Vagina (tissue), 2 donors: ENCODE measurements around the gene GMEB1. TPM values are rescaled to one million over a fixed set of nuclear protein-coding genes. Genes with fewer than 3 reads are reported as not detected.
"Not testable (repeated sequence)": the region's sequence is repeated elsewhere in the genome, so short reads cannot be mapped to it uniquely, and the experiment has no call there.

Experiments
- DNase-seq, 2 donors: peaks; one replicate each; pipeline ENCODE4 v3.0.0-alpha.2; 2017; ENCODE audit errors: extremely low spot score in 2 of 2
- H3K27ac ChIP-seq: fragments of 200-600 bp; sonication (generic); one replicate; pipeline ENCODE4 v1.5.1; 2019
- H3K27me3 ChIP-seq: fragments of 200-600 bp; sonication (generic); one replicate; pipeline ENCODE4 v1.5.1; 2019
- H3K36me3 ChIP-seq, 2 donors: fragments of 200-600 bp; sonication (generic); one replicate each; pipeline ENCODE4 v1.5.1; 2017 to 2019
- H3K4me1 ChIP-seq: fragments of 200-600 bp; sonication (generic); one replicate; pipeline ENCODE4 v1.5.1; 2019
- H3K4me3 ChIP-seq, 2 donors: fragments of 200-600 bp; sonication (generic); 1 replicate in 1 of 2; 2 replicates in 1 of 2; pipeline ENCODE4 v1.5.1; 2016 to 2019
- H3K9me3 ChIP-seq: fragments of 200-600 bp; sonication (generic); one replicate; pipeline ENCODE4 v1.5.1; 2019
- CTCF ChIP-seq, 3 experiments: fragments of 450-650 bp in 2 of 3; fragments of 200-600 bp in 1 of 3; sonication (generic) in 1 of 3; IDR thresholded peaks; one replicate each; pipeline ENCODE4 v1.5.1; 2017 to 2019; ENCODE audit warnings: antibody characterized with exemption in 3 of 3, mild to moderate bottlenecking in 2 of 3, moderate library complexity in 2 of 3
- POLR2A ChIP-seq, 2 donors: fragments of 450-650 bp; IDR thresholded peaks; one replicate each; pipeline ENCODE4 v1.6.1; 2017; ENCODE audit warnings: antibody characterized with exemption in 2 of 2, mild to moderate bottlenecking in 2 of 2, moderate library complexity in 2 of 2
- POLR2AphosphoS5 ChIP-seq, 2 donors: sonication (generic); formaldehyde crosslinking; IDR thresholded peaks; one replicate each; pipeline ENCODE4 v1.9.0; 2017; ENCODE audit warnings: antibody characterized with exemption in 2 of 2, mild to moderate bottlenecking in 2 of 2, low read depth in 1 of 2; ENCODE audit not compliant: insufficient read depth in 1 of 2
- intact Hi-C: fragments of 100-400 bp; cut with DNase I; formaldehyde crosslinking; loops from one replicate; pipeline ENCODE4 v1.15.1; 2023
- total RNA-seq: library from RNA; depleted of rRNA; stranded (reverse); fragments of >200 nt; gene quantifications from one replicate; pipeline ENCODE4 v1.2.3, GENCODE V29; 2016

The GMEB1 gene
- total RNA-seq, 1 donor from 2014 or later: 11.0 TPM

GRCh38 chr1:28680151-28680550 is 11.6 kb downstream of the GMEB1 start:
- TF ChIP-seq POLR2A (IDR thresholded peaks at IDR 0.05) (no peak), POLR2AphosphoS5 (IDR thresholded peaks at IDR 0.05; ENCODE audit: insufficient read depth in 1 of 2, low read depth in 1 of 2) (no peak), CTCF (IDR thresholded peaks at IDR 0.05) (no peak)
- no peaks in the 10 kb centered on the region for H3K4me1 ChIP-seq
- no peak for DNase-seq
- intact Hi-C loops: no loop called here
- H3K4me3 ChIP-seq: no peak overlapping the region
- no peaks in the 10 kb centered on the region for H3K27me3 ChIP-seq
- no peak overlapping the region for H3K27ac ChIP-seq
- no peaks in the 10 kb centered on the region for H3K9me3 ChIP-seq
- H3K36me3 ChIP-seq: no peaks in the 10 kb centered on the region

GRCh38 chr1:28682840-28683239 is 14.3 kb downstream of the GMEB1 start:
- intact Hi-C loops: no loop called here

GRCh38 chr1:28684937-28685336 is 16.4 kb downstream of the GMEB1 start:
- H3K27me3 ChIP-seq: no peaks in the 10 kb centered on the region
- no peak overlapping the region for H3K27ac ChIP-seq
- no peaks in the 10 kb centered on the region for H3K9me3 ChIP-seq
- peaks cover 0 to 7% of the 10 kb centered on the region in 2 donors for H3K36me3 ChIP-seq
- TF ChIP-seq POLR2A (IDR thresholded peaks at IDR 0.05) (no peak), POLR2AphosphoS5 (IDR thresholded peaks at IDR 0.05; ENCODE audit: insufficient read depth in 1 of 2, low read depth in 1 of 2) (no peak), CTCF (IDR thresholded peaks at IDR 0.05) (no peak)
- intact Hi-C loops: no loop called here
- H3K4me3 ChIP-seq: no peak overlapping the region
- no peak for DNase-seq
- H3K4me1 ChIP-seq: no peaks in the 10 kb centered on the region

More at GRCh38 chr1:28682840-28683239, 14.3 kb downstream of the GMEB1 start:
- Histone ChIP-seq H3K4me1 (no peaks in the 10 kb centered on the region), H3K27ac (no peak overlapping the region), H3K4me3 (no peak overlapping the region), H3K9me3 (no peaks in the 10 kb centered on the region), H3K27me3 (no peaks in the 10 kb centered on the region), H3K36me3 (peaks cover 0 to 7% of the 10 kb centered on the region in 2 donors)
- TF ChIP-seq POLR2AphosphoS5 (IDR thresholded peaks at IDR 0.05; ENCODE audit: insufficient read depth in 1 of 2, low read depth in 1 of 2) (no peak), POLR2A (IDR thresholded peaks at IDR 0.05) (no peak), CTCF (IDR thresholded peaks at IDR 0.05) (no peak)
- no peak for DNase-seq

GRCh38 chr1:28691627-28692026 is 23.0 kb downstream of the GMEB1 start:
- H3K27ac ChIP-seq, DNase-seq: not testable (repeated sequence)

GRCh38 chr1:28703629-28704028 is 35.0 kb downstream of the GMEB1 start:
- H3K27me3 ChIP-seq: no peaks in the 10 kb centered on the region
- H3K36me3 ChIP-seq: peaks cover 0 to 58% of the 10 kb centered on the region in 2 donors
- DNase-seq: no peak

More at GRCh38 chr1:28691627-28692026, 23.0 kb downstream of the GMEB1 start:
- peaks cover 0 to 31% of the 10 kb centered on the region in 2 donors for H3K36me3 ChIP-seq
- H3K4me3 ChIP-seq, H3K27me3 ChIP-seq, H3K9me3 ChIP-seq, H3K4me1 ChIP-seq, intact Hi-C loops: not testable (repeated sequence)

GRCh38 chr1:28716336-28716735 is 47.8 kb downstream of the GMEB1 start:
- Histone ChIP-seq H3K9me3 (no peaks in the 10 kb centered on the region), H3K4me1 (peaks cover 9% of the 10 kb centered on the region), H3K4me3 (no peak overlapping the region), H3K27ac (no peak overlapping the region), H3K36me3 (peaks cover 0 to 29% of the 10 kb centered on the region in 2 donors), H3K27me3 (no peaks in the 10 kb centered on the region)
- intact Hi-C loops: no loop called here
- DNase-seq: no peak
- TF ChIP-seq POLR2A (IDR thresholded peaks at IDR 0.05): no peak
- TF ChIP-seq POLR2AphosphoS5 (IDR thresholded peaks at IDR 0.05; ENCODE audit: insufficient read depth in 1 of 2, low read depth in 1 of 2): no peak
- no peak for TF ChIP-seq CTCF (IDR thresholded peaks at IDR 0.05)

More at GRCh38 chr1:28703629-28704028, 35.0 kb downstream of the GMEB1 start:
- Histone ChIP-seq H3K4me1 (no peaks in the 10 kb centered on the region), H3K9me3 (no peaks in the 10 kb centered on the region), H3K27ac (no peak overlapping the region), H3K4me3 (no peak overlapping the region)
- TF ChIP-seq POLR2AphosphoS5 (IDR thresholded peaks at IDR 0.05; ENCODE audit: insufficient read depth in 1 of 2, low read depth in 1 of 2): no peak
- intact Hi-C loops: no loop called here
